Astrocyte (in vitro differentiated cells and primary cell): ENCODE results near the gene ZNF385B. TPM values are rescaled to one million over a fixed set of nuclear protein-coding genes. Genes with fewer than 3 reads are reported as not detected.
"Not testable (repeated sequence)": the region's sequence is repeated elsewhere in the genome, so short reads cannot be mapped to it uniquely, and the experiment has no call there.

Experiments used
- DNase-seq: peaks from one replicate; pipeline ENCODE4 v3.0.0-alpha.2; 2010; ENCODE audit warnings: low read depth
- FAIRE-seq: peaks from 2 replicates; lab custom pipeline; 2011; peaks lifted over from hg19 to GRCh38; lab: Jason Lieb, UNC
- H2AFZ ChIP-seq: 2 replicates; pipeline ENCODE4 v1.6.0; 2012; ENCODE audit warnings: low read depth, low read length, inconsistent platforms
- H3K27ac ChIP-seq: 2 replicates; pipeline ENCODE4 v1.5.1; 2011; ENCODE audit warnings: low read depth, low read length, inconsistent platforms
- H3K27me3 ChIP-seq: 2 replicates; pipeline ENCODE4 v1.6.0; 2011; ENCODE audit warnings: low read length, inconsistent platforms; ENCODE audit not compliant: insufficient read depth
- H3K36me3 ChIP-seq: 2 replicates; pipeline ENCODE4 v1.5.1; 2011; ENCODE audit warnings: low read length, inconsistent platforms; ENCODE audit not compliant: insufficient read depth
- H3K4me1 ChIP-seq: 2 replicates; pipeline ENCODE4 v1.5.1; 2011; ENCODE audit warnings: low read length, inconsistent platforms; ENCODE audit not compliant: insufficient read depth
- H3K4me2 ChIP-seq: 2 replicates; pipeline ENCODE4 v1.6.0; 2012; ENCODE audit warnings: low read length, inconsistent platforms
- H3K4me3 ChIP-seq: 2 replicates; pipeline ENCODE4 v1.5.1; 2011; ENCODE audit warnings: low read depth, mild to moderate bottlenecking, low read length, inconsistent platforms; ENCODE audit not compliant: insufficient read depth
- H3K79me2 ChIP-seq: 2 replicates; pipeline ENCODE4 v1.6.0; 2012; ENCODE audit warnings: mild to moderate bottlenecking, low read length, inconsistent platforms; ENCODE audit not compliant: insufficient read depth
- H3K9ac ChIP-seq: 2 replicates; pipeline ENCODE4 v1.6.0; 2012; ENCODE audit warnings: mild to moderate bottlenecking, low read length, inconsistent platforms
- H3K9me3 ChIP-seq: 2 replicates; pipeline ENCODE4 v1.5.1; 2012; ENCODE audit warnings: low read depth, mild to moderate bottlenecking, low read length, inconsistent platforms; ENCODE audit not compliant: insufficient read depth
- H4K20me1 ChIP-seq: 2 replicates; pipeline ENCODE4 v1.6.0; 2012; ENCODE audit warnings: low read length, inconsistent platforms; ENCODE audit not compliant: insufficient read depth
- H3K27ac Mint-ChIP-seq: one replicate; pipeline ENCODE4 v1.8.0; 2021; ENCODE audit warnings: mild to moderate bottlenecking, mixed read lengths; ENCODE audit not compliant: unreplicated experiment
- H3K27me3 Mint-ChIP-seq: one replicate; pipeline ENCODE4 v1.8.0; 2021; ENCODE audit warnings: low read depth, mixed read lengths; ENCODE audit not compliant: unreplicated experiment
- H3K36me3 Mint-ChIP-seq: one replicate; pipeline ENCODE4 v1.8.0; 2021; ENCODE audit warnings: low read depth, mixed read lengths; ENCODE audit not compliant: unreplicated experiment
- H3K4me1 Mint-ChIP-seq: one replicate; pipeline ENCODE4 v1.8.0; 2021; ENCODE audit warnings: low read depth, mixed read lengths; ENCODE audit not compliant: unreplicated experiment
- H3K4me3 Mint-ChIP-seq: one replicate; pipeline ENCODE4 v1.8.0; 2021; ENCODE audit warnings: mild to moderate bottlenecking, moderate library complexity, mixed read lengths; ENCODE audit not compliant: unreplicated experiment
- H3K9me3 Mint-ChIP-seq: one replicate; pipeline ENCODE4 v1.8.0; 2021; ENCODE audit warnings: mild to moderate bottlenecking, mixed read lengths; ENCODE audit not compliant: unreplicated experiment
- CTCF ChIP-seq: IDR thresholded peaks from 2 replicates; pipeline ENCODE4 v1.5.1; 2011; ENCODE audit warnings: low read depth, mild to moderate bottlenecking, inconsistent platforms, low read length, moderate library complexity; ENCODE audit not compliant: insufficient read depth
- EZH2 ChIP-seq: IDR thresholded peaks from 2 replicates; pipeline ENCODE4 v1.6.1; 2012; ENCODE audit warnings: mild to moderate bottlenecking, low read length, inconsistent platforms; ENCODE audit not compliant: insufficient read depth
- total RNA-seq: library from RNA; stranded (reverse); gene quantifications from 2 replicates; pipeline ENCODE4 v1.2.1, GENCODE V29; 2021

The ZNF385B gene
- total RNA-seq, 1 donor from 2014 or later, result 0.27 TPM

- no peak overlapping the region for H3K27ac ChIP-seq
- H3K27me3 ChIP-seq, result no peaks in the 10 kb centered on the region
- peaks cover 16% of the 10 kb centered on the region for H3K9me3 Mint-ChIP-seq
- H3K27ac Mint-ChIP-seq, result no peak overlapping the region
- no peak overlapping the region for H3K4me3 Mint-ChIP-seq
- FAIRE-seq (no peak), DNase-seq (no peak)
- no peaks in the 10 kb centered on the region for H3K36me3 Mint-ChIP-seq
- H2AFZ ChIP-seq, result no peak overlapping the region
- no peak overlapping the region for H3K9ac ChIP-seq
- no peaks in the 10 kb centered on the region for H3K4me1 ChIP-seq
- H3K36me3 ChIP-seq, result no peaks in the 10 kb centered on the region
- H3K4me1 Mint-ChIP-seq, result no peaks in the 10 kb centered on the region
- H3K4me2 ChIP-seq, result no peak overlapping the region
- H3K9me3 ChIP-seq, result no peaks in the 10 kb centered on the region
- H4K20me1 ChIP-seq, result no peaks in the 10 kb centered on the region
- no peaks in the 10 kb centered on the region for H3K27me3 Mint-ChIP-seq
- TF ChIP-seq CTCF (no peak), EZH2 (no peak)
- no peak overlapping the region for H3K4me3 ChIP-seq
- H3K79me2 ChIP-seq, result no peaks in the 10 kb centered on the region
Measured at GRCh38 chr2:179890666-179891065, 29.3 kb upstream of the ZNF385B start.

DNA sequence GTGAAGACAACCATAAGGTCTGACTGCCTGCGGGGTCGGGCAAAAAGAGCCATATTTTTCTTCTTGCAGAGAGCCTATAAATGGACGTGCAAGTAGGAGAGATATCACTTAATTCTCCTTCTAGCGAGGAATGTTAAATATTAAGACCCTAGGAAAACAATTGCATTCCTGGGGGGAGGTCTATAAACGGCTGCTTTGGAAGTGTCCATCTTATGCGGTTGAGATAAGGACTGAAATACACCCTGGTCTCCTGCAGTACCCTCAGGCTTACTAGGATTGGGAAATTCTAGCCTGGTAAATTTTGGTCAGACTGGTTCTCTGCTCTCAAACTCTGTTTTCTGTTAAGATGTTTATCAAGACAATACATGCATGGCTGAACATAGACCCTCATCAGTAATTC is 27.2 kb upstream of the ZNF385B start:
- H3K27me3 Mint-ChIP-seq, H3K4me1 Mint-ChIP-seq, H3K79me2 ChIP-seq, H3K27ac Mint-ChIP-seq, H3K27me3 ChIP-seq, H3K9me3 ChIP-seq, H3K4me3 Mint-ChIP-seq, H3K36me3 Mint-ChIP-seq, H3K36me3 ChIP-seq, H2AFZ ChIP-seq, DNase-seq, H3K4me2 ChIP-seq, FAIRE-seq, H3K9ac ChIP-seq, H4K20me1 ChIP-seq, H3K4me3 ChIP-seq, H3K4me1 ChIP-seq, H3K27ac ChIP-seq: not testable (repeated sequence)
- peaks cover 16% of the 10 kb centered on the region for H3K9me3 Mint-ChIP-seq

DNA sequence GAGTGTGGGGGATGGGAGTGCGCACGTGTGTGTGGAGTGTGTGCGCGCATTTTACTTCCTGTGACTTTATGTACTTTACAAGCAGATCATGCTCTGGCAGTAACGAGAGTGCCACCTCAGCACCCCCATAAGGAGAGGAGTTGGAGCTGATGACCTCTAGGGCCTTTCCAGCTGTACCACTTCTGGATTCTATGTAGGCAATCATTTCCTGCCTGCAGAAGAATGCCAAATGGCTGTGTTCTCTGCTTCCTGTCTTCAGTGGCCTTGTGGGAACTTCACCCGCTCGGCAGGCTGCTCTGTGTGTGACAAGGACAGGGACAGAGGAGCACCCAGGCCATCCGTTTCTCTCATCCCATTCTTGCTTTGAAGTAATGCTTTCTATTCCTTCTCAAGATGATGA is 22.8 kb upstream of the ZNF385B start:
- no peak for FAIRE-seq
- no peak overlapping the region for H3K27ac ChIP-seq
- H3K4me1 Mint-ChIP-seq, result no peaks in the 10 kb centered on the region
- no peak for DNase-seq
- H2AFZ ChIP-seq, result no peak overlapping the region
- no peak overlapping the region for H3K4me3 Mint-ChIP-seq
- H3K36me3 ChIP-seq, result no peaks in the 10 kb centered on the region
- TF ChIP-seq CTCF (no peak), EZH2 (no peak)
- H3K4me3 ChIP-seq, result no peak overlapping the region
- no peak overlapping the region for H3K27ac Mint-ChIP-seq
- no peaks in the 10 kb centered on the region for H3K36me3 Mint-ChIP-seq
- H3K27me3 Mint-ChIP-seq, result no peaks in the 10 kb centered on the region
- no peaks in the 10 kb centered on the region for H4K20me1 ChIP-seq
- no peaks in the 10 kb centered on the region for H3K4me1 ChIP-seq
- H3K9ac ChIP-seq, result no peak overlapping the region
- H3K79me2 ChIP-seq, result no peaks in the 10 kb centered on the region
- no peaks in the 10 kb centered on the region for H3K27me3 ChIP-seq
- no peaks in the 10 kb centered on the region for H3K9me3 ChIP-seq
- peaks cover 14% of the 10 kb centered on the region for H3K9me3 Mint-ChIP-seq
- H3K4me2 ChIP-seq, result no peak overlapping the region
